Measurements from ENCODE around the gene RGCC. TPM values are rescaled to one million over a fixed set of nuclear protein-coding genes. Genes with fewer than 3 reads are reported as not detected.

The RGCC gene
- total RNA-seq, 1 donor from 2014 or later, result 184 TPM

- TF ChIP-seq CTCF (IDR thresholded peaks at IDR 0.05), result no peak
- no peak overlapping the region for H3K4me3 ChIP-seq
- intact Hi-C loops (cut with DNase I), result no loop called here
Observed at GRCh38 chr13:41505209-41505835, 48.0 kb downstream of the RGCC start.

DNA sequence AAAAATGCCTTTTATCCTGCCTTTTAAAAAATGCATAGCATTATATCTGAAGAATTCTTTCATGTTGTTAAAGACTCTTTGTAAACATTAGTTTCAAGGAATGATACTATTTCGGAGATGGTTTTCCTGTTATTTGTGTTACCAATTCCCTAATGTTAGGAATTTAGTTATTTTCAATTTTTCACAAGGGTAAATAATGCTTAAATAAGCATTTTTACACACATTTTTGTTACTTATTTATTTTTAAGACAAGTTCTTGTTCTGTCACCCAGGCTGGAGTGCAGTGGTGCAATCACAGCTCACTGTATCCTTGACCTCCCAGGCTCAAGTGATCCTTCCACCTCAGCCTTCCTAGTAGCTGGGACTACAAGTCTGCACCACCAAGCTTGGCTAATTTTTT, 49.0 kb downstream of the RGCC start:
- H3K9me3 ChIP-seq, result no peaks in the 10 kb centered on the region
- no peaks in the 10 kb centered on the region for H3K4me1 ChIP-seq
- DNase-seq (ENCODE audit: low spot score in 2 of 2), result no peak
- no peaks in the 10 kb centered on the region for H3K36me3 ChIP-seq
- H3K4me3 ChIP-seq, result no peak overlapping the region
- H3K27me3 ChIP-seq, result no peaks in the 10 kb centered on the region
- no peak for TF ChIP-seq CTCF (IDR thresholded peaks at IDR 0.05)
- intact Hi-C loops (cut with DNase I), result no loop called here
- H3K27ac ChIP-seq, result no peak overlapping the region

More at GRCh38 chr13:41505209-41505835, 48.0 kb downstream of the RGCC start:
- Histone ChIP-seq H3K36me3 (no peaks in the 10 kb centered on the region), H3K4me1 (no peaks in the 10 kb centered on the region), H3K27me3 (no peaks in the 10 kb centered on the region), H3K9me3 (no peaks in the 10 kb centered on the region), H3K27ac (no peak overlapping the region)
- DNase-seq (ENCODE audit: low spot score in 2 of 2), result no peak

GRCh38 chr13:41509971-41510370, 52.6 kb downstream of the RGCC start:
- H3K36me3 ChIP-seq, result no peaks in the 10 kb centered on the region
- TF ChIP-seq CTCF (IDR thresholded peaks at IDR 0.05), result no peak
- no peaks in the 10 kb centered on the region for H3K27me3 ChIP-seq
- intact Hi-C loops (cut with DNase I), result no loop called here
- no peaks in the 10 kb centered on the region for H3K9me3 ChIP-seq
- no peak overlapping the region for H3K4me3 ChIP-seq
- no peak for DNase-seq (ENCODE audit: low spot score in 2 of 2)
- H3K27ac ChIP-seq, result no peak overlapping the region
- no peaks in the 10 kb centered on the region for H3K4me1 ChIP-seq

DNA sequence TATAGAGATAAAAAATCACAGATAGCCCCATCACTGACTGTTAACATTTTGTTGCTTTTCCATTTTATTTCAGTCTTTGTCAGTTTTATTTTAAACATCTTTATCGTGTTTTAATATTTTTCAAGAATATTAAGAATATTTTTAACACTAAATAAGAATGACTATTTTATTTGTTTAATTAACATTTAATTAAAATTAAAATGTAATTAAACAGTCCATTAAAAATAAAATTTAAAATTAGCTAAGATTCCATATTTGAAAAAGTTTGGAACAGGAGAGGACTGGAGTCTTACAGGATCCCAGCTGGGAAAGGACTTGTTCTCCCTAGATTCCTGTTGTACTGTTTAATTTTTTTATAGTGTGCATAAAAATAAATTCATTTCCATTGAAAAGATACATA, 54.5 kb downstream of the RGCC start:
- no peak for TF ChIP-seq CTCF (IDR thresholded peaks at IDR 0.05)
- Histone ChIP-seq H3K36me3 (no peaks in the 10 kb centered on the region), H3K4me3 (no peak overlapping the region), H3K27ac (no peak overlapping the region), H3K4me1 (no peaks in the 10 kb centered on the region), H3K27me3 (no peaks in the 10 kb centered on the region), H3K9me3 (no peaks in the 10 kb centered on the region)
- intact Hi-C loops (cut with DNase I), result no loop called here
- no peak for DNase-seq (ENCODE audit: low spot score in 2 of 2)

DNA sequence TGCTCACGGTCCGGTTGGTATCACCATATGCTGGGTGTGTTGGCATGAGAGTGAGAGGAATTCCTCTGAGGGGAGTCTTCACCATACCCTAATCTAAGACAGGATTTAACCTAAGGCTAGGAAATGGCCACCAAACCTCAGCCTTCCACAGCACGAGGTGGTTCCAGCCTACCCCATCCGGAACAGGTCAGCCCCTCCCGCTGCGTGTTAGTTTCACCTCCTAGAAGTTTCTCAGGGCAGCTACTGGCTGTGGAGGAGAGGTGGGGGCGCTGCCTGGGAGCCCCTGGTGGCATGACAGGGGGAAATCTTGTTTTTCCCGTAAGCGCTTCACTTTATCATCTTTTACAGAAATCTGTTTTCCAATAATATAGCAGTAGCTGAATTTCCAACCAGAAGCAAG, 55.1 kb downstream of the RGCC start:
- Histone ChIP-seq H3K4me3 (no peak overlapping the region), H3K9me3 (no peaks in the 10 kb centered on the region), H3K4me1 (no peaks in the 10 kb centered on the region), H3K27me3 (no peaks in the 10 kb centered on the region), H3K36me3 (no peaks in the 10 kb centered on the region), H3K27ac (no peak overlapping the region)
- DNase-seq (ENCODE audit: low spot score in 2 of 2), result no peak
- no peak for TF ChIP-seq CTCF (IDR thresholded peaks at IDR 0.05)
- intact Hi-C loops (cut with DNase I), result no loop called here

DNA sequence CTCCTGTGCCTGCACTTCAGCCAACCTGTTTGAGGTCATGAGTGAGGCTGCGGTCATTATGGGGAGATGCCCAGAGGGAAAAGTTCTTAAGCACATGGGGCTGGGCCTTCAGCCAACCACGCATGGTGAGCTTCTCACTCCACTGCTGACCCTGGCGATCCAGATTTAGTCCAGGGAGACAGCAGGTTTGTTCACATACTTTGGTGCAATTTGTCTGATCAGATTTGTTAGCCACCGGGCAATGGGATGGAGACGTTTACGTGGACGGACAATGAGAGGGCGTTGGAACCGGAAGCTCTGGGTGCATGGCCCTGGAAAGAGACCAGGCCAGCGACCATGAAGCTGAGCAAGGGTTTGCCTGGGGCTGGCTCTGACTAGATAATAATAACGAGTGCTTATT, 56.2 kb downstream of the RGCC start:
- no peaks in the 10 kb centered on the region for H3K4me1 ChIP-seq
- H3K36me3 ChIP-seq, result no peaks in the 10 kb centered on the region
- intact Hi-C loops (cut with DNase I), result no loop called here
- no peak overlapping the region for H3K27ac ChIP-seq
- no peak for DNase-seq (ENCODE audit: low spot score in 2 of 2)
- H3K9me3 ChIP-seq, result no peaks in the 10 kb centered on the region
- no peaks in the 10 kb centered on the region for H3K27me3 ChIP-seq
- no peak overlapping the region for H3K4me3 ChIP-seq
- no peak for TF ChIP-seq CTCF (IDR thresholded peaks at IDR 0.05)
